Activated CD4-positive, CD25-positive, alpha-beta regulatory T cell treated with anti-CD3 and anti-CD28 coated beads, Interleukin-2, amount 50 U/mL, for 16 hours (primary cell): ENCODE data around the gene SPHK1.
"Not testable (repeated sequence)": the region's sequence is repeated elsewhere in the genome, so short reads cannot be mapped to it uniquely, and the experiment has no call there.

ENCODE experiments used
- DNase-seq: peaks from one replicate; pipeline ENCODE4 v3.0.0-alpha.2; 2020; ENCODE audit warnings: low read depth, low spot score

The SPHK1 gene

DNA sequence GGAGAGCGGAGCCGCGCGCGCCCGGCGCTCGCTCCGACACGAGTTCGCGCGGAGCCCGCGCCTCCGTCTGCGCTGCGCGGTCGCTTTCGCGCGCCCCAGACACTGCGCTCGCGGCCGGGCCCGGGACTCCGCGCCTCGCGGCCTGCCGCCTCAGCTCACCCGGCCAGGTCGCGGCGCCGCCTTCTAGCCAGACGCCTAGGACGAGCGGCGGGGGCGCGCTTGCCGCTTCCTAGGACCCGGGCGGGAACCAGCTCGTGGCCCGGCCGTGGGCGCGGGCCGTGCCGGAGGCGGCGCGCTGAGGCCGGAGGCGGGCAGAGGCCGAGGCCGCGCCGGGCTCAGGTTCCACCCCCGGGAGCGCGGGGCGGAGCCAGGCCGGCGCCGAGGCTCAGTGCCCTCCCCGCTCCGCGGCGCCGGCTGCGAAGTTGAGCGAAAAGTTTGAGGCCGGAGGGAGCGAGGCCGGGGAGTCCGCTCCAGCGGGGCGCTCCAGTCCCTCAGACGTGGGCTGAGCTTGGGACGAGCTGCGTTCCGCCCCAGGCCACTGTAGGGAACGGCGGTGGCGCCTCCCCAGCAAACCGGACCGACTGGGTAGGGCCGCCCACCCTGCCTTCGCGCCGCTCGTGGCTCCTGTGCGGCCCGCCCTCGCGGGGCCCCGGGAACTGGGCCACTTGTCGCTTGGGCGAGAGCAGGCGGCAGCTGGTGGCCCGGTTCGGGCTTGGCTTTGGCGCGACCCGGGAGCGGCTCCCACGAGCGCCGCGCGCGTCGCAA lies at the start of gene SPHK1:
Gene SPHK1 (plus strand): TSS at position 388 of the 765 bp plus-strand sequence. CDS start 1,036 bp downstream, outside the sequence.
- no peak for DNase-seq

DNA sequence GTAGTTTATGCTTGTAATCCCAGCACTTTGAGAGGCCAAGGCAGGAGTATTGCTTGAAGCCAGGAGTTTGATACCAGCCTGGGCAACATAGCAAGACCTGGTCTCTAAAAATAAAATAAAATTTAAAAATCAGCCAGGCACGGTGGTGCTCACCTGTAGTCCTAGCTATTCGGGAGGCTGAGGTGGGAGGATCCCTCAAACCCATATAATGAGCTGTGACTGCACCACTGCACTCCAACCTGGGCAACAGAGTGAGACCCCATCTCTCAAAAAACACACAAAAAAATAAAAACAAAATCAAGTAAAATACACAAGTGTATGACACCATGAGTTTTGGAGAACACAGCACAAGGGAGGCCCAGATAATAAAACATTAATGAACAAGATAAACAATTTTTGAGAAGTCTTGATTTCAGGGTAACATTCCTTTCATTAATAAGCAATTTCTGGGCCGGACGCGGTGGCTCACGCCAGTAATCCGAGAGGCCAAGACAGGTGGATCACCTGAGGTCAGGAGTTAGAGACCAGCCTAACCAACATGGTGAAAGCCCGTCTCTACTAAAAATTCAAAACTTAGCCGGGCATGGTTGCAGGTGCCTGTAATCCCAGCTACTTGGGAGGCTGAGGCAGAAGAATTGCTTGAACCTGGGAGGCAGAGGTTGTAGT lies 48.6 kb upstream of the SPHK1 start:
- DNase-seq, result no peak

DNA sequence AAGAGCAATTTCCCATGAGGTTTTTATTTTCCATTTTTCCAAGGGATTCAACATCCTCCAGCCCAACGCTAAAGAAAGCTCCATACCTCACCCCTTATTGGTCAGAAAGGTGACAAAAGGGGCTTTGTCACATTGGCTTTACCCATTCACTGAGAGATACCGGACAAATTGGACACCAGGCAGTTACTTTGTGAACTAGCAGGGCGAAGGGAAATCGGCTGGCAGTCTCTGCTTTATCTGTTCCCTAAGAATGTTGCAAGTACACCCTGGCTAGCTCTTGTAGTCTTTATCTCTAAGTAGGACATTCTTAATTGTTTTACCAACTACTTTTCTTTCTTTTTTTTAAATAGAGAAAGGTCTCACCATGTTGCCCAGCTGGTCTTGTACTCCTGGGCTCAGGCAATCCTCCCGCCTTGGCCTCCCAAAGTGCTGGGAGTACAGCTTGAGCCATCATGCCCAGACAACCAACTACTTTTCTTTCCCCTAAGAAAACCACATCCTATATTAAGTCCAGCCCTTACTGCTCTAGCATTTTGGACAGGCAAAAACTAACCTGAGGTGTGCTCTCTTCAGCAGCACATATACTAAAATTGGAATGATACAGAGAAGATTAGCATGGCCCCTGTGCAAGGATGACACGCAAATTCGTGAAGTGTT lies 47.5 kb upstream of the SPHK1 start:
- DNase-seq, result no peak

- no peak for DNase-seq
These were observed 47.0 kb upstream of the SPHK1 start for GRCh38 chr17:76337413-76337777.

GRCh38 chr17:76341301-76341700 lies 43.1 kb upstream of the SPHK1 start:
- no peak for DNase-seq

GRCh38 chr17:76343106-76343505 lies 41.3 kb upstream of the SPHK1 start:
- no peak for DNase-seq

GRCh38 chr17:76345377-76345974 lies 38.9 kb upstream of the SPHK1 start:
- DNase-seq, result no peak

GRCh38 chr17:76346936-76347335 lies 37.5 kb upstream of the SPHK1 start:
- DNase-seq, result not testable (repeated sequence)

DNA sequence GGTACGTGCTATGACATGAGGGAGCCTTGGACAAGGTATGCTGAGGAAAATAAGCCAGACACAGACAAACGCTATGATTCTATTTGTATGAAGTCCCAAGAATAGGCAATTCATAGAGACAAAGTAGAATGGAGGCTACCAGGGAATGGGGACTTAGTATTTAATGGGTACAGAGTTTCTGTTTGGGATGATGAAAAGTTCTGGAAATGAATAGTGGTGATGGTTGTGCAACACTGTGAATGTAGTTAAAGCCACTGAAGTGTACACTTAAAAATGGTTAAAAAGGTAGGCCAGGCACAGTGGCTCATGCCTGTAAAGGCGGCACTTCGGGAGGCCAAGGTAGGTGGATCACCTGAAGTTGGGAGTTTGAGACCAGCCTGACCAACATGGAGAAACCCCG lies 33.9 kb upstream of the SPHK1 start:
- DNase-seq, result no peak

DNA sequence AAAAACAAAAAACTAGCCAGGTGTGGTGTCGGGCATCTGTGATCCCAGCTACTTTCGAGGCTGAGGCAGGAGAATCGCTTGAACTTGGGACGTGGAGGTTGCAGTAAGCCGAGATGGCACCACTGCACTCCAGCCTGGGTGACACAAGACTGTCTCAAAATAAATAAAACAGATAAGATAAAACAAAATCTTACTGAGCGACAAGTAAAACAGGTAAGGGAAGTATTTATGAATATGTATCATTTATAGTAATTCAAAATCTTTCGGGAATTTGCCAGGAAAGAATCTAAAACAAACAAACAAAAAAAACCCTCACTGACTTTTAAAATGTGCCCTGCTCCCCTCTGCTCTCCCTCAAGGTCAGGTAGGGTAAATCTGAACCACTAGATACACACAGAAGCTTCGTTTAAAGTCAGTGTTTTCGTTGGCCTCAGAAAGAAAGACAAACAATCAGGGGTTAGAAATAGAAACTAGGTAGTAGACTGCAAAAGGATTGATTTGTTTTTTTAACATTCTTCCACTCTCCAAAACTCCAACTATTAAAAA lies 32.8 kb upstream of the SPHK1 start:
- DNase-seq, result no peak

DNA sequence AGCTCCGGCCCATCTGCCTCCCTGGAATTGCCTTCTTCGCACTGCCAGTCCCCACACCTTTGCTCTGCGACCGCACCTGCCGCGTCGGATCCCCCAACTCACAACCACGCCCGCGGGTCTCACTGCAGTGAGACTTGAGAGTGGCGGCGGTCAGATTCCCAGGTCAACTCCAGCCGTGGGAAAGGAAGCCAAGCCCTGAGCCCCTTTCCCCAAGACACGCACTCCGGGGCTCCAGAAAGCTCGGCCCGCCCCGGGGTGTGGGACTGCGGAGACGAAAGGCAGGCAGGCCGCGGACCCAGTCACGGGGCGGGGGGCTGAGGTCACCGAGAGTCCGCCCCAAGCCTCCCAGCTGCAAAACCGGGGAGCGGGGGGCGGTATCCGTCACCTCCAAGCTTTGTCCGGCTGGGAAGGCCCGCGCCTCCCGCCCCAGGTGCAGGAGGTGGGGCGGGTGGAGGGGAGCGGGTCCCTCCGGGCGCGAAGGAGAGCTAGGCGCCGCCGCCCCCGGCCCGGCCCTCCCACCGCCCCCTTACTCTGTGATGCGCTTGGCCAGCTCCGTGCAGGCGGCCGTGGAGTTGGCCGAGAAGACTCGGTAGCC lies 31.3 kb upstream of the SPHK1 start:
- no peak for DNase-seq

DNA sequence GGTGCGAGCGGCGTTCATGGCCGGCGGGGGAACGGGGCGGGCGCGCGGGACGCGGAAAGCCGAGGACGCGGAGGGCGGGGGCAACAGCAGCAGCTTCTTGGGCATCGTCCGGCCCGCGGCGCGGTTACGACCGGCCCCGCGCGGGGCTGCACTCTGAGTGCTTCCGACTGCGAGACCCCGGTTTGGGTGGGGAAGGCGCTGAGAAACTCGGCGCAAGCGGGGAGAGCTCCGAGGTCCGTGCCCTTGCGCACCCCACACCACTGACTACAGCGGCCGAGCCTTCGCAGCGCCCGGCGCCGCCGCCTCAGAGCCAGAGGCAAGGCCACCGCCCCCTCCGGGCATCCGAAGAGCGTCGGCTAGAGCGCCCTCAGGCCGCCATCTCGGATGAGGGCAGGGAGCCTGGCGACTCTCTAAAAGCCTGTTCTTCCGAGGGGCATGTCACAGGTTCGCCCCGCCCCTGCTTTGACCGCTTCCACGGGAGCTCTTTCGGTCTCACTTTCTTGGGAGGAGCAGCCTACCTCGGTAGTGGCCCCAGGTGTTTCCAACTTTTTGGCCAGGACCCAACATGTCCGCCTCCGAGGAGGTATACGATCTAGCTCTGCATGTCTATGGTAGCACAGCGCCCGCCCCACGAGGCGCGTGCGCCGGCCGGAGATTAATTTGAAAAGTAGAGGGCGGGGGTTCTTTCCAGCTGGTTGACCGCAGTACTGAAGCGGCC lies 30.7 kb upstream of the SPHK1 start, which contains the start of gene PRPSAP1:
Gene PRPSAP1 (minus strand): TSS at position 318 of the 718 bp plus-strand sequence. CDS start 213 bp downstream, at position 105.
- DNase-seq, result peak; percentile 64

DNA sequence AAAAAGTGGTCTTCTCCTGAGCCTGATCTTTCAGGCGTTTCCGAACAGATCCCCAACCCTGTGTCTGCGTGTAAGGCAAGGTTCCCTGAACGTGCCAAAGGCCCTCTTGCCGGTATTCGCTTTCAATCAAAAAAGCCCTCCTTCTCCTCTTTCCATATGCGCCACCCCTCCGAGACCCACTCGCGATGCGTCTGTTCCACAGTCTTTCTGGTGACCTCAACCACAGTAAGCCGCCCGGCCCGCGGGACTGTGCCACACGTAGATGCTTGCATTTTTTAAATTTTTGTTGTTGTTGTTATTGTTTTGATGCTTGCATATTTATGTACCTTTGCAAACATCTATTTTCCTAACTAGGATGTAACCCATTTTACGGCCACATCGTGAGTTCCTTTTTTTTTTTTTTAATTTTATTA lies 30.1 kb upstream of the SPHK1 start:
- DNase-seq, result no peak

DNA sequence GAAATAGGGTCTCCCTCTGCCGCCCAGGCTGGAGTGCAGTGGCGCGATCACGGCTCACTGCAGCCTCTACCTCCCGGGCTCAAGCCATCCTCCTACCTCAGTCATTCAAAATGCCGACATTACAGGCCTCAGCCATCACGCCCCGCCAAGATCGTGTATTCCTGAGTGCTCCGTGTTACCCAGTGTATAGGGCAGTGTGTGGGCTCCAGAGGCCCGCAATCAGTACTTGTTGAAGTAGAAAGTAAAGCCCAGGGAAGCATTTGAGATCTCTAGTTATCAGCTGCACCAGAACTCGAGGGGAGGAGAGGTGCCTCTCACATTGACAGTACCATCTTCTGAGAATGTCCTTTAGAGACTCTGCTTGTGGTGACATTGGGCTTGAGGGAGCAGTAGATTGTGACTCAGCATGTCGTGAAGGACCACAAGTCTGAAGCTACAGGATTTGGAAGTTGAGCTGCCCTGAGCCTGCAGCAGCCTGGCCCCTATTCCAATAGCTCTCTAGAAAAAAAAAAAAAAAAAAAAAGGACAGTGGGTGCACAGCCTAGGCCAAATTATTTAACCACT lies 29.6 kb upstream of the SPHK1 start:
- DNase-seq, result no peak

GRCh38 chr17:76356803-76357456 lies 27.5 kb upstream of the SPHK1 start:
- DNase-seq, result no peak

DNA sequence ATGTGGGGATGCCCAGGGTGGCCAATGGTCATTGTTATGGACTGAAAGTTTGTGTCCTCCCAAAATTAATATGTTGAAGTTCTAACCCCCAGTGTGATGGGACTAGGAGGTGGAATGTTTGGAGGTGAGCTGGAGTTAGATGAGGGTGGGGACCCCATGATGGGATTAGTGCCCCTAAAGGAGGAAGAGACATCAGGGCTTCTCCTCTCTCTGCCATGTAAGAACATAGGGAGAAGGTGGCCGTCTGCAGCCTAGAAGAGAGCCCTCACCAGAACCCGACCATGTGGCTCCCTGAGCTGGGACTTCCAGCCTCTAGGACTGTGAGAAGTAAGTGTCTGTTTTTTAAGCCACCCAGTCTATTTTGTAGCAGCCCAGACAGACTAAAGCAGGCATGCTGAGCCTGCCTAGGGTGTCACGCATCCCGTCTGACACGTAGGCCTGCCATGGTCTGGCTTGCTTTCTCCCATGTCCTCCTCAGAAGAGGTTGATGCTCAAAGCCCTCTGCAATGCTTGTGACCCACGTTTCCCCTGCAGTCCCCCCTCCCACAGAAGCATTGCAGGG lies 26.7 kb upstream of the SPHK1 start:
- no peak for DNase-seq

- DNase-seq, result no peak
These were observed 25.0 kb upstream of the SPHK1 start for GRCh38 chr17:76359375-76359774.

- not testable (repeated sequence) for DNase-seq
These were observed 24.6 kb upstream of the SPHK1 start for GRCh38 chr17:76359776-76360175.

GRCh38 chr17:76360461-76360860 lies 23.9 kb upstream of the SPHK1 start:
- no peak for DNase-seq
